ENCODE data around the gene TPCN1. TPM values are rescaled to one million over a fixed set of nuclear protein-coding genes. Genes with fewer than 3 reads are reported as not detected.

Gene TPCN1
- total RNA-seq, 1 experiment from 2014 or later = 43.0 TPM

- intact Hi-C loops (cut with micrococcal nuclease) = no loop called here
- H3K9me3 Mint-ChIP-seq (ENCODE audit: unreplicated experiment) = no peaks in the 10 kb centered on the region
- POLR2A ChIA-PET = interaction anchor here (1.6 to 14.2 kb wide), 4 partner anchors 15 to 55 kb away, joined by 3 to 237 read pairs (median 7); partner anchors contain the start of gene TPCN1
- peaks cover 63% of the 10 kb centered on the region for H3K4me1 Mint-ChIP-seq (ENCODE audit: insufficient read depth, unreplicated experiment)
- H3K27me3 Mint-ChIP-seq (ENCODE audit: insufficient read depth, unreplicated experiment) = no peaks in the 10 kb centered on the region
- peak overlapping the region; percentile 76 for H3K4me3 Mint-ChIP-seq (ENCODE audit: unreplicated experiment)
- BruUV-seq (replicated peaks) = no TSS peak
- no peak for TF ChIP-seq CTCF (IDR thresholded peaks at IDR 0.05; ENCODE audit: unreplicated experiment)
- H3K36me3 Mint-ChIP-seq (ENCODE audit: insufficient read depth, unreplicated experiment) = peaks cover 44% of the 10 kb centered on the region
- CTCF ChIA-PET = interaction anchor here (0.7 kb wide), 1 partner anchor 58 kb away, joined by 4 read pairs; no protein-coding TSS in a partner anchor
- H3K27ac Mint-ChIP-seq (ENCODE audit: low read depth, unreplicated experiment) = peak overlapping the region; percentile 89
- DNase-seq (ENCODE audit: unreplicated experiment) = peak; percentile 96
These were observed 22.8 kb downstream of the TPCN1 start for GRCh38 chr12:113244047-113244460.

GRCh38 chr12:113244478-113244958, 23.3 kb downstream of the TPCN1 start:
- Mint-ChIP-seq H3K4me1 (ENCODE audit: insufficient read depth, unreplicated experiment) (peaks cover 58% of the 10 kb centered on the region), H3K27me3 (ENCODE audit: insufficient read depth, unreplicated experiment) (no peaks in the 10 kb centered on the region), H3K9me3 (ENCODE audit: unreplicated experiment) (no peaks in the 10 kb centered on the region), H3K4me3 (ENCODE audit: unreplicated experiment) (peak overlapping the region; percentile 76), H3K36me3 (ENCODE audit: insufficient read depth, unreplicated experiment) (peaks cover 44% of the 10 kb centered on the region), H3K27ac (ENCODE audit: low read depth, unreplicated experiment) (peak overlapping the region; percentile 89)
- POLR2A ChIA-PET = interaction anchor here (0.7 to 14.2 kb wide), 8 partner anchors 10 to 55 kb away, joined by 3 to 237 read pairs (median 4); partner anchors contain the start of gene TPCN1
- TF ChIP-seq CTCF (IDR thresholded peaks at IDR 0.05; ENCODE audit: unreplicated experiment) = no peak
- peak; percentile 71 for DNase-seq (ENCODE audit: unreplicated experiment)
- BruUV-seq (replicated peaks) = no TSS peak
- intact Hi-C loops (cut with micrococcal nuclease) = no loop called here
- CTCF ChIA-PET = interaction anchor here (0.7 kb wide), 2 partner anchors 22 to 58 kb away, joined by 4 to 5 read pairs; no protein-coding TSS in a partner anchor

- CTCF ChIA-PET = interaction anchor here (0.6 to 0.9 kb wide), 3 partner anchors 49 to 197 kb away, joined by 3 to 5 read pairs (median 3); no protein-coding TSS in a partner anchor
These were observed 24.6 kb downstream of the TPCN1 start for GRCh38 chr12:113245695-113246477.

More at GRCh38 chr12:113245695-113246477, 24.6 kb downstream of the TPCN1 start:
- POLR2A ChIA-PET = interaction anchor here (0.6 to 14.2 kb wide), 10 partner anchors 8 to 62 kb away, joined by 3 to 237 read pairs (median 3); partner anchors contain the start of gene TPCN1
- H3K4me1 Mint-ChIP-seq (ENCODE audit: insufficient read depth, unreplicated experiment) = peaks cover 49% of the 10 kb centered on the region
- H3K9me3 Mint-ChIP-seq (ENCODE audit: unreplicated experiment) = no peaks in the 10 kb centered on the region
- BruUV-seq (replicated peaks) = no TSS peak
- peak overlapping the region; percentile 72 for H3K4me3 Mint-ChIP-seq (ENCODE audit: unreplicated experiment)
- peaks cover 46% of the 10 kb centered on the region for H3K36me3 Mint-ChIP-seq (ENCODE audit: insufficient read depth, unreplicated experiment)
- DNase-seq (ENCODE audit: unreplicated experiment) = peak; percentile 87
- TF ChIP-seq CTCF (IDR thresholded peaks at IDR 0.05; ENCODE audit: unreplicated experiment) = no peak
- peak overlapping the region; percentile 89 for H3K27ac Mint-ChIP-seq (ENCODE audit: low read depth, unreplicated experiment)
- H3K27me3 Mint-ChIP-seq (ENCODE audit: insufficient read depth, unreplicated experiment) = no peaks in the 10 kb centered on the region
- intact Hi-C loops (cut with micrococcal nuclease) = no loop called here
